OCI-LY7 (cell line): ENCODE measurements around the gene TAPT1. TPM values are rescaled to one million over a fixed set of nuclear protein-coding genes. Genes with fewer than 3 reads are reported as not detected.

Experiments
- BruUV-seq: library from RNA; stranded (reverse); fragments of 400-500 nt; replicated peaks from 2 replicates; lab custom pipeline; 2021; lab: Mats Ljungman, UMichigan
- CTCF ChIA-PET: fragments of 300-600 bp; sonication (Branson Sonifier 250); formaldehyde crosslinking; loops from one replicate; lab custom pipeline; 2022; ENCODE audit warnings: antibody characterized with exemption; ENCODE audit not compliant: unreplicated experiment; lab: Charles Lee
- POLR2A ChIA-PET: fragments of 300-600 bp; sonication (Branson Sonifier 250); formaldehyde crosslinking; loops from one replicate; lab custom pipeline; 2022; ENCODE audit warnings: antibody characterized with exemption; lab: Charles Lee
- DNase-seq: peaks from one replicate; pipeline ENCODE4 v3.0.0-alpha.2; 2015; ENCODE audit warnings: low spot score
- H2AFZ ChIP-seq: fragments of 200-600 bp; sonication (generic), shearing (Covaris generic); 2 replicates; pipeline ENCODE4 v1.6.1; 2014; ENCODE audit warnings: mild to moderate bottlenecking, antibody characterized with exemption, low read length, moderate library complexity
- H3K27ac ChIP-seq: fragments of 200-600 bp; sonication (generic); 2 replicates; pipeline ENCODE4 v1.5.1; 2014; ENCODE audit warnings: mixed run types, low read depth, mild to moderate bottlenecking, moderate library complexity, low read length, inconsistent platforms; ENCODE audit not compliant: poor library complexity, severe bottlenecking
- H3K36me3 ChIP-seq: fragments of 200-600 bp; sonication (generic); 2 replicates; pipeline ENCODE4 v1.6.1; 2014; ENCODE audit warnings: mild to moderate bottlenecking, antibody characterized with exemption, low read length, moderate library complexity, mixed read lengths; ENCODE audit not compliant: insufficient read depth
- H3K4me1 ChIP-seq: fragments of 200-600 bp; sonication (generic); 2 replicates; pipeline ENCODE4 v1.5.1; 2014; ENCODE audit warnings: mild to moderate bottlenecking, low read length; ENCODE audit not compliant: insufficient read depth, poor library complexity, severe bottlenecking
- H3K4me2 ChIP-seq: fragments of 200-600 bp; sonication (generic); 2 replicates; pipeline ENCODE4 v1.6.1; 2014; ENCODE audit warnings: mild to moderate bottlenecking, low read length
- H3K4me3 ChIP-seq: fragments of 200-600 bp; sonication (generic); 2 replicates; pipeline ENCODE4 v1.5.1; 2014; ENCODE audit warnings: mild to moderate bottlenecking, low read depth, low read length; ENCODE audit not compliant: poor library complexity, severe bottlenecking
- H3K79me2 ChIP-seq: fragments of 200-600 bp; sonication (generic); 2 replicates; pipeline ENCODE4 v1.6.1; 2016; ENCODE audit warnings: low read depth, mild to moderate bottlenecking, low read length, moderate library complexity, mixed read lengths; ENCODE audit not compliant: insufficient read depth
- H3K9me2 ChIP-seq: fragments of 200-600 bp; sonication (generic); 2 replicates; pipeline ENCODE4 v1.6.1; 2016; ENCODE audit warnings: mild to moderate bottlenecking, low read length, mixed read lengths; ENCODE audit not compliant: insufficient read depth
- H3K9me3 ChIP-seq: fragments of 200-600 bp; sonication (generic); 2 replicates; pipeline ENCODE4 v1.6.1; 2014; ENCODE audit warnings: mild to moderate bottlenecking, mixed run types, low read length, mixed read lengths
- H4K20me1 ChIP-seq: fragments of 200-600 bp; sonication (generic); 2 replicates; pipeline ENCODE4 v1.6.1; 2014; ENCODE audit warnings: mild to moderate bottlenecking, antibody characterized with exemption, low read length, moderate library complexity, mixed read lengths; ENCODE audit not compliant: insufficient read depth
- CTCF ChIP-seq: fragments of 200-600 bp; sonication (generic); conservative IDR thresholded peaks from 2 replicates; pipeline ENCODE4 v1.5.1; 2014; ENCODE audit warnings: mild to moderate bottlenecking, antibody characterized with exemption, low read length, moderate library complexity, mixed read lengths
- EZH2phosphoT487 ChIP-seq: fragments of 200-600 bp; sonication (generic); IDR thresholded peaks from 2 replicates; pipeline ENCODE4 v1.6.1; 2018; ENCODE audit warnings: low read depth, borderline replicate concordance, mild to moderate bottlenecking, mixed run types, antibody characterized with exemption, low read length, moderate library complexity, mixed read lengths
- intact Hi-C: fragments of 100-400 bp; cut with micrococcal nuclease; formaldehyde crosslinking; loops from one replicate; pipeline ENCODE4 v1.10.0; 2022; ENCODE audit not compliant: unreplicated experiment
- total RNA-seq, 2 experiments: library from RNA; depleted of rRNA in 1 of 2; stranded (reverse); fragments of >200 nt in 1 of 2; shearing (Covaris generic) in 1 of 2; gene quantifications; 2 replicates each; pipeline ENCODE4 v1.2.3, GENCODE V29; 2014 to 2022

Gene TAPT1
- total RNA-seq, 2 experiments from 2014 or later: 34.3 to 66.6 TPM

- H3K4me3 ChIP-seq: no peak overlapping the region
- intact Hi-C loops: no loop called here
- H3K79me2 ChIP-seq: no peaks in the 10 kb centered on the region
- DNase-seq: no peak
- no peaks in the 10 kb centered on the region for H3K9me2 ChIP-seq
- ChIA-PET POLR2A (interaction anchor here (0.8 to 1.3 kb wide), 2 partner anchors 10 to 23 kb away, joined by 3 read pairs; no protein-coding TSS in a partner anchor), CTCF (no interaction called here)
- peaks cover 36% of the 10 kb centered on the region for H3K36me3 ChIP-seq
- no peak overlapping the region for H2AFZ ChIP-seq
- no peak for TF ChIP-seq EZH2phosphoT487
- no peak for TF ChIP-seq CTCF
- H3K9me3 ChIP-seq: no peaks in the 10 kb centered on the region
- no TSS peak for BruUV-seq
- no peak overlapping the region for H3K27ac ChIP-seq
- no peaks in the 10 kb centered on the region for H4K20me1 ChIP-seq
- H3K4me2 ChIP-seq: no peak overlapping the region
- no peaks in the 10 kb centered on the region for H3K4me1 ChIP-seq
Observed at GRCh38 chr4:16159286-16159685, 67.0 kb downstream of the TAPT1 start.

GRCh38 chr4:16158504-16158852 is 67.8 kb downstream of the TAPT1 start:
- Histone ChIP-seq H3K9me2 (no peaks in the 10 kb centered on the region), H3K4me3 (no peak overlapping the region), H3K4me1 (no peaks in the 10 kb centered on the region), H3K27ac (no peak overlapping the region), H3K4me2 (no peak overlapping the region), H3K79me2 (no peaks in the 10 kb centered on the region), H3K9me3 (no peaks in the 10 kb centered on the region), H2AFZ (no peak overlapping the region), H3K36me3 (peaks cover 28% of the 10 kb centered on the region), H4K20me1 (no peaks in the 10 kb centered on the region)
- POLR2A ChIA-PET: interaction anchor here (0.8 to 1.3 kb wide), 4 partner anchors 9 to 35 kb away, joined by 3 to 4 read pairs (median 3); no protein-coding TSS in a partner anchor
- CTCF ChIA-PET: no interaction called here
- no TSS peak for BruUV-seq
- no peak for DNase-seq
- intact Hi-C loops: no loop called here
- no peak for TF ChIP-seq CTCF
- no peak for TF ChIP-seq EZH2phosphoT487

GRCh38 chr4:16157609-16158503 is 68.4 kb downstream of the TAPT1 start:
- POLR2A ChIA-PET: interaction anchor here (1.1 to 1.3 kb wide), 2 partner anchors 13 to 36 kb away, joined by 3 to 4 read pairs; no protein-coding TSS in a partner anchor
- H2AFZ ChIP-seq: no peak overlapping the region
- no peaks in the 10 kb centered on the region for H4K20me1 ChIP-seq
- DNase-seq: no peak
- TF ChIP-seq CTCF: no peak
- TF ChIP-seq EZH2phosphoT487: no peak
- no peaks in the 10 kb centered on the region for H3K4me1 ChIP-seq
- intact Hi-C loops: no loop called here
- no peak overlapping the region for H3K4me2 ChIP-seq
- H3K4me3 ChIP-seq: no peak overlapping the region
- no peak overlapping the region for H3K27ac ChIP-seq
- H3K9me3 ChIP-seq: no peaks in the 10 kb centered on the region
- H3K9me2 ChIP-seq: no peaks in the 10 kb centered on the region
- H3K36me3 ChIP-seq: peaks cover 22% of the 10 kb centered on the region
- CTCF ChIA-PET: no interaction called here
- no TSS peak for BruUV-seq
- no peaks in the 10 kb centered on the region for H3K79me2 ChIP-seq
